HL-60 (cell line): Measurements from ENCODE around the gene SPAG9.

Source experiments
- DNase-seq, 2 experiments: peaks; one replicate each; pipeline ENCODE4 v3.0.0-alpha.2; 2010 to 2020; ENCODE audit warnings: low read depth in 1 of 2, low spot score in 1 of 2
- H3K27ac ChIP-seq: fragments of 250-450 bp; sonication (Bioruptor Pico); replicated peaks from 2 replicates; pipeline ENCODE4 v1.5.1; 2020; ENCODE audit warnings: mild to moderate bottlenecking, moderate library complexity
- H3K27me3 ChIP-seq: fragments of 250-450 bp; sonication (Bioruptor Pico); 2 replicates; pipeline ENCODE4 v1.5.1; 2021; ENCODE audit warnings: mild to moderate bottlenecking, moderate library complexity; ENCODE audit not compliant: insufficient read depth, poor library complexity, severe bottlenecking
- H3K4me3 ChIP-seq: replicated peaks from 2 replicates; pipeline ENCODE4 v1.5.1; 2011; ENCODE audit warnings: mild to moderate bottlenecking, control low read depth, low read length; ENCODE audit not compliant: insufficient read depth
- CTCF ChIP-seq: IDR thresholded peaks from one replicate; pipeline ENCODE4 v1.5.1; 2011; ENCODE audit warnings: low read length, control low read depth, inconsistent platforms; ENCODE audit not compliant: insufficient read depth
- GABPA ChIP-seq: IDR thresholded peaks from 2 replicates; pipeline ENCODE4 v1.6.1; 2012; ENCODE audit warnings: low read depth
- POLR2AphosphoS5 ChIP-seq: IDR thresholded peaks from 2 replicates; pipeline ENCODE4 v1.6.1; 2012; ENCODE audit warnings: low read depth
- REST ChIP-seq: IDR thresholded peaks from 2 replicates; pipeline ENCODE4 v1.6.1; 2012; ENCODE audit warnings: low read depth; ENCODE audit not compliant: insufficient replicate concordance
- SPI1 ChIP-seq: IDR thresholded peaks from 2 replicates; pipeline ENCODE4 v1.6.1; 2012; ENCODE audit warnings: low read depth, mild to moderate bottlenecking, borderline replicate concordance

SPAG9 gene

GRCh38 chr17:50961282-50962220, 159.1 kb downstream of the SPAG9 start:
- DNase-seq: no peak
- Histone ChIP-seq H3K27me3 (no peaks in the 10 kb centered on the region), H3K4me3 (no peak overlapping the region), H3K27ac (no peak overlapping the region)
- TF ChIP-seq SPI1 (no peak), POLR2AphosphoS5 (no peak), GABPA (no peak), CTCF (no peak), REST (no peak)

GRCh38 chr17:50959341-50959740, 161.3 kb downstream of the SPAG9 start:
- no peak overlapping the region for H3K27ac ChIP-seq
- H3K27me3 ChIP-seq: no peaks in the 10 kb centered on the region
- no peak overlapping the region for H3K4me3 ChIP-seq
- TF ChIP-seq SPI1: no peak
- TF ChIP-seq POLR2AphosphoS5: no peak
- no peak for TF ChIP-seq CTCF
- no peak for TF ChIP-seq REST
- no peak for TF ChIP-seq GABPA
- DNase-seq: no peak

- no peak overlapping the region for H3K27ac ChIP-seq
- TF ChIP-seq CTCF: no peak
- no peak for TF ChIP-seq REST
- no peak for TF ChIP-seq GABPA
- TF ChIP-seq POLR2AphosphoS5: no peak
- TF ChIP-seq SPI1: no peak
- DNase-seq: no peak
- no peak overlapping the region for H3K4me3 ChIP-seq
- H3K27me3 ChIP-seq: no peaks in the 10 kb centered on the region
Observed at GRCh38 chr17:50957600-50958575, 162.8 kb downstream of the SPAG9 start.
